ENCODE data around the gene RBM38. TPM values are rescaled to one million over a fixed set of nuclear protein-coding genes. Genes with fewer than 3 reads are reported as not detected.
"Not testable (repeated sequence)": the region's sequence is repeated elsewhere in the genome, so short reads cannot be mapped to it uniquely, and the experiment has no call there.

RBM38 gene
- total RNA-seq (100 to 1,000 TPM in 1 of 4 donors, 10 to 100 TPM in 3; 82.6 to 143 (median 94.4) TPM), polyA plus RNA-seq (182 TPM)
- long read RNA-seq, donor 1, transcript RBM38-203 (4 exons, 2,382 nt) = major isoform, 225 of 375 reads
- long read RNA-seq, donor 1, transcript RBM38-205 (3 exons, 686 nt) = minor isoform, 17 of 375 reads
- long read RNA-seq, donor 1, partial matches to known transcripts = 117 of 375 reads
- long read RNA-seq, donor 1, other reads (novel, unspliced or antisense) = 13 of 375 reads
- long read RNA-seq, donor 2, transcript RBM38-205 (3 exons, 686 nt) = minor isoform, 6 of 181 reads
- long read RNA-seq, donor 2, transcript RBM38-203 (4 exons, 2,382 nt) = major isoform, 112 of 181 reads
- long read RNA-seq, donor 2, partial matches to known transcripts = 59 of 181 reads
- long read RNA-seq, donor 2, other reads (novel, unspliced or antisense) = 3 of 181 reads
- long read RNA-seq, donor 3, transcript RBM38-203 (4 exons, 2,382 nt) = major isoform, 52 of 264 reads
- long read RNA-seq, donor 3, partial matches to known transcripts = 49 of 264 reads
- long read RNA-seq, donor 3, other reads (novel, unspliced or antisense) = 161 of 264 reads
- long read RNA-seq, donor 4, transcript RBM38-203 (4 exons, 2,382 nt) = major isoform, 109 of 203 reads
- long read RNA-seq, donor 4, partial matches to known transcripts = 20 of 203 reads
- long read RNA-seq, donor 4, other reads (novel, unspliced or antisense) = 70 of 203 reads

GRCh38 chr20:57390604-57391438 is at the start of gene RBM38:
Gene RBM38, plus strand, starts transcription at chr20:57391396. Its CDS starts 186 bp downstream, at chr20:57391582.
- Histone ChIP-seq H3K27me3 (ENCODE audit: control insufficient read depth, insufficient read depth) (no peaks in the 10 kb centered on the region), H3K4me3 (ENCODE audit: low read length) (peak within 1 kb of the TSS; percentile 95), H3K4me1 (ENCODE audit: control insufficient read depth, insufficient read depth, low read length) (peaks cover 6% of the 10 kb centered on the region), H3K9me3 (ENCODE audit: control insufficient read depth, low read length) (no peaks in the 10 kb centered on the region), H3K27ac (ENCODE audit: low read length) (peak within 1 kb of the TSS; percentile 89)
- DNase-seq (peak; percentile 71 to 91 (median 88)), ATAC-seq (peak; percentile 70 to 76)
- intact Hi-C loops (cut with DNase I) = no loop called here
- WGBS = 29% methylated on average over 78 of the region's 78 CpGs

GRCh38 chr20:57341663-57342062 is 49.5 kb upstream of the RBM38 start:
- no peak overlapping the region for H3K4me3 ChIP-seq (ENCODE audit: low read length)
- intact Hi-C loops (cut with DNase I) = loop anchor here in 2 of 4 donors (10.0 kb wide), 2 partner anchors 787 to 797 kb away; no protein-coding TSS in a partner anchor
- H3K27ac ChIP-seq (ENCODE audit: low read length) = no peak overlapping the region
- no peaks in the 10 kb centered on the region for H3K27me3 ChIP-seq (ENCODE audit: control insufficient read depth, insufficient read depth)
- 65% methylated on average over 2 of the region's 2 CpGs for WGBS
- no peaks in the 10 kb centered on the region for H3K4me1 ChIP-seq (ENCODE audit: control insufficient read depth, insufficient read depth, low read length)
- ATAC-seq (no peak), DNase-seq (no peak)
- no peaks in the 10 kb centered on the region for H3K9me3 ChIP-seq (ENCODE audit: control insufficient read depth, low read length)

GRCh38 chr20:57342829-57343228 is 48.4 kb upstream of the RBM38 start:
- H3K27ac ChIP-seq (ENCODE audit: low read length) = no peak overlapping the region
- H3K4me3 ChIP-seq (ENCODE audit: low read length) = no peak overlapping the region
- ATAC-seq (no peak), DNase-seq (no peak)
- WGBS = 47% methylated on average over 2 of the region's 2 CpGs
- H3K4me1 ChIP-seq (ENCODE audit: control insufficient read depth, insufficient read depth, low read length) = no peaks in the 10 kb centered on the region
- intact Hi-C loops (cut with DNase I) = loop anchor here in 2 of 4 donors (10.0 kb wide), 2 partner anchors 788 to 798 kb away; no protein-coding TSS in a partner anchor
- no peaks in the 10 kb centered on the region for H3K27me3 ChIP-seq (ENCODE audit: control insufficient read depth, insufficient read depth)
- H3K9me3 ChIP-seq (ENCODE audit: control insufficient read depth, low read length) = no peaks in the 10 kb centered on the region

- H3K27ac ChIP-seq (ENCODE audit: low read length) = no peak overlapping the region
- ATAC-seq (peak; percentile 59 to 64), DNase-seq (peak; percentile 73 to 90 (median 78))
- no peaks in the 10 kb centered on the region for H3K9me3 ChIP-seq (ENCODE audit: control insufficient read depth, low read length)
- intact Hi-C loops (cut with DNase I) = loop anchor here (2.0 to 10.0 kb wide), 6 partner anchors 254 to 802 kb away; no protein-coding TSS in a partner anchor
- no peaks in the 10 kb centered on the region for H3K4me1 ChIP-seq (ENCODE audit: control insufficient read depth, insufficient read depth, low read length)
- H3K4me3 ChIP-seq (ENCODE audit: low read length) = no peak overlapping the region
- no peaks in the 10 kb centered on the region for H3K27me3 ChIP-seq (ENCODE audit: control insufficient read depth, insufficient read depth)
- under 1% methylated on average over 4 of the region's 4 CpGs for WGBS
Observed at GRCh38 chr20:57346477-57346876, 44.7 kb upstream of the RBM38 start.

GRCh38 chr20:57347393-57347792 is 43.8 kb upstream of the RBM38 start:
- no peak overlapping the region for H3K4me3 ChIP-seq (ENCODE audit: low read length)
- intact Hi-C loops (cut with DNase I) = loop anchor here (2.0 to 10.0 kb wide), 6 partner anchors 255 to 803 kb away; no protein-coding TSS in a partner anchor
- DNase-seq = no peak
- 81% methylated on average over 4 of the region's 4 CpGs for WGBS
- ATAC-seq = no peak
- H3K9me3 ChIP-seq (ENCODE audit: control insufficient read depth, low read length) = no peaks in the 10 kb centered on the region
- H3K27ac ChIP-seq (ENCODE audit: low read length) = no peak overlapping the region
- peaks cover 3% of the 10 kb centered on the region for H3K4me1 ChIP-seq (ENCODE audit: control insufficient read depth, insufficient read depth, low read length)
- H3K27me3 ChIP-seq (ENCODE audit: control insufficient read depth, insufficient read depth) = no peaks in the 10 kb centered on the region

GRCh38 chr20:57348200-57348921 is 42.8 kb upstream of the RBM38 start:
- not testable (repeated sequence) for H3K4me3 ChIP-seq (ENCODE audit: low read length); H3K27me3 ChIP-seq (ENCODE audit: control insufficient read depth, insufficient read depth); H3K9me3 ChIP-seq (ENCODE audit: control insufficient read depth, low read length); ATAC-seq; DNase-seq; H3K27ac ChIP-seq (ENCODE audit: low read length); H3K4me1 ChIP-seq (ENCODE audit: control insufficient read depth, insufficient read depth, low read length)
- WGBS = 67% methylated on average over 47 of the region's 47 CpGs
- intact Hi-C loops (cut with DNase I) = loop anchor here in 3 of 4 donors (5.0 to 10.0 kb wide), 4 partner anchors 256 to 804 kb away; no protein-coding TSS in a partner anchor

GRCh38 chr20:57348922-57349574 is 42.1 kb upstream of the RBM38 start:
- DNase-seq; H3K27me3 ChIP-seq (ENCODE audit: control insufficient read depth, insufficient read depth); H3K4me3 ChIP-seq (ENCODE audit: low read length); H3K4me1 ChIP-seq (ENCODE audit: control insufficient read depth, insufficient read depth, low read length); H3K9me3 ChIP-seq (ENCODE audit: control insufficient read depth, low read length); H3K27ac ChIP-seq (ENCODE audit: low read length); ATAC-seq: not testable (repeated sequence)
- 86% methylated on average over 21 of the region's 21 CpGs for WGBS
- intact Hi-C loops (cut with DNase I) = loop anchor here in 3 of 4 donors (5.0 to 10.0 kb wide), 4 partner anchors 257 to 804 kb away; no protein-coding TSS in a partner anchor

- ATAC-seq = no peak
- intact Hi-C loops (cut with DNase I) = no loop called here
- H3K4me1 ChIP-seq (ENCODE audit: control insufficient read depth, insufficient read depth, low read length) = peaks cover 3% of the 10 kb centered on the region
- no peak overlapping the region for H3K27ac ChIP-seq (ENCODE audit: low read length)
- whole genome bisulfite sequencing = 89% methylated on average over 16 of the region's 16 CpGs
- H3K4me3 ChIP-seq (ENCODE audit: low read length) = no peak overlapping the region
- H3K9me3 ChIP-seq (ENCODE audit: control insufficient read depth, low read length) = no peaks in the 10 kb centered on the region
- no peaks in the 10 kb centered on the region for H3K27me3 ChIP-seq (ENCODE audit: control insufficient read depth, insufficient read depth)
- DNase-seq = peak in 1 of 3 donors; percentile 44
Observed at GRCh38 chr20:57350081-57350710, 41.0 kb upstream of the RBM38 start.

GRCh38 chr20:57350726-57351041 is 40.5 kb upstream of the RBM38 start:
- DNase-seq; H3K27me3 ChIP-seq (ENCODE audit: control insufficient read depth, insufficient read depth); H3K4me1 ChIP-seq (ENCODE audit: control insufficient read depth, insufficient read depth, low read length); H3K9me3 ChIP-seq (ENCODE audit: control insufficient read depth, low read length); ATAC-seq; intact Hi-C loops (cut with DNase I): not testable (repeated sequence)
- peak overlapping the region; percentile 83 for H3K4me3 ChIP-seq (ENCODE audit: low read length)
- peak overlapping the region; percentile 91 for H3K27ac ChIP-seq (ENCODE audit: low read length)
- WGBS = 17% methylated on average over 12 of the region's 24 CpGs

All from right cardiac atrium (tissue), 5 donors.